Fibroblast of pulmonary artery (primary cell): ENCODE measurements around the gene CEP57L1.

ENCODE experiments used
- DNase-seq: peaks from one replicate; pipeline ENCODE4 v3.0.0-alpha.2; 2010; ENCODE audit warnings: low read depth
- H3K4me3 ChIP-seq: replicated peaks from 2 replicates; pipeline ENCODE4 v1.5.1; 2011; ENCODE audit warnings: low read depth, mild to moderate bottlenecking, control low read depth, low read length, moderate library complexity
- CTCF ChIP-seq: IDR thresholded peaks from 2 replicates; pipeline ENCODE4 v1.5.1; 2011; ENCODE audit warnings: mild to moderate bottlenecking, control low read depth, low read length, inconsistent platforms; ENCODE audit errors: missing control alignments

CEP57L1 gene

DNA sequence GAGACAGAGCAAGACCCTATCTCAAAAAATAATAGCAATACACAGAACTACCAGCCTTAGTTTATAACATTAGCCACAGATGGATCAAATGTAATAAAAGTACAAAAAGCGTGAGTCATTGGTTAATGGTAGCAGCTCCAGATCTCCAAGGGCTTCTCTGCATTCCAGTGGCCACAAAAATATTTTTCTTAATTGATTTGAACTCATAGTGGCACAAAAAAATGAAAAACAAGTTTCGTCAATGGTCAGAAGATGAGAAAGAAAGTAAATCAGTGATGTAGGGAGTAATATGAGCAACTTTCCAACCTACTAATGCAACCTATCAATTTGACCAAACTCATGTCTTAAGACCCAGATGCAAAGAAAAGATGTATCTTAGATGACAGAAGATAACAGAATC lies 79.6 kb downstream of the CEP57L1 start:
- H3K4me3 ChIP-seq, result no peak overlapping the region
- TF ChIP-seq CTCF, result no peak
- no peak for DNase-seq

GRCh38 chr6:109178921-109179320 lies 83.6 kb downstream of the CEP57L1 start:
- TF ChIP-seq CTCF, result no peak
- DNase-seq, result no peak
- H3K4me3 ChIP-seq, result no peak overlapping the region

GRCh38 chr6:109179507-109179906 lies 84.2 kb downstream of the CEP57L1 start:
- DNase-seq, result no peak
- H3K4me3 ChIP-seq, result no peak overlapping the region
- TF ChIP-seq CTCF, result no peak

DNA sequence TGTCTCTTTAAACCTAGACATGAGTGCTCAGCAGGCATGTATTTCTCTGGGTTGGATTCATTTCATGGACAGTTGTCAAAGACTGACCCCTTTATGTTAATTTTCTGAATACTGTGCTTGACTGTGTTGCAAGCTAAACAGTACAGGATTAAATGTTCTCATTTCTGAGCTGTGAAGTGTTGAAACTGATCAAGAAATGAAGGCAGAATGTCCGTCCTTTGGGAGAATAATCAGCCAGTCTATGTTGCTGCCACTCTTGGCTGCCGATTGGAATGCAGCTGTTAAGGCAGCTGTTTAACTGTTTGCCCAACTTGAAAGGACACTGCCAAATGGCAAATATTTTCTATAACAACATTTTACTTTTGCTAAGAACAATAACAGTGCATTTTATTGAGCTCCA lies 87.3 kb downstream of the CEP57L1 start:
- TF ChIP-seq CTCF, result no peak
- H3K4me3 ChIP-seq, result no peak overlapping the region
- no peak for DNase-seq

- no peak overlapping the region for H3K4me3 ChIP-seq
- TF ChIP-seq CTCF, result no peak
- DNase-seq, result no peak
Measured at GRCh38 chr6:109183109-109183650, 87.9 kb downstream of the CEP57L1 start.

- DNase-seq, result no peak
- no peak overlapping the region for H3K4me3 ChIP-seq
- no peak for TF ChIP-seq CTCF
Measured at GRCh38 chr6:109184638-109185037, 89.3 kb downstream of the CEP57L1 start.

GRCh38 chr6:109186012-109186411 lies 90.7 kb downstream of the CEP57L1 start:
- TF ChIP-seq CTCF, result no peak
- no peak overlapping the region for H3K4me3 ChIP-seq
- DNase-seq, result no peak
